Measurements from ENCODE around the gene B3GNT5. TPM values are rescaled to one million over a fixed set of nuclear protein-coding genes. Genes with fewer than 3 reads are reported as not detected.

B3GNT5 gene
- total RNA-seq, 1 experiment from 2014 or later, result 7.7 TPM

DNA sequence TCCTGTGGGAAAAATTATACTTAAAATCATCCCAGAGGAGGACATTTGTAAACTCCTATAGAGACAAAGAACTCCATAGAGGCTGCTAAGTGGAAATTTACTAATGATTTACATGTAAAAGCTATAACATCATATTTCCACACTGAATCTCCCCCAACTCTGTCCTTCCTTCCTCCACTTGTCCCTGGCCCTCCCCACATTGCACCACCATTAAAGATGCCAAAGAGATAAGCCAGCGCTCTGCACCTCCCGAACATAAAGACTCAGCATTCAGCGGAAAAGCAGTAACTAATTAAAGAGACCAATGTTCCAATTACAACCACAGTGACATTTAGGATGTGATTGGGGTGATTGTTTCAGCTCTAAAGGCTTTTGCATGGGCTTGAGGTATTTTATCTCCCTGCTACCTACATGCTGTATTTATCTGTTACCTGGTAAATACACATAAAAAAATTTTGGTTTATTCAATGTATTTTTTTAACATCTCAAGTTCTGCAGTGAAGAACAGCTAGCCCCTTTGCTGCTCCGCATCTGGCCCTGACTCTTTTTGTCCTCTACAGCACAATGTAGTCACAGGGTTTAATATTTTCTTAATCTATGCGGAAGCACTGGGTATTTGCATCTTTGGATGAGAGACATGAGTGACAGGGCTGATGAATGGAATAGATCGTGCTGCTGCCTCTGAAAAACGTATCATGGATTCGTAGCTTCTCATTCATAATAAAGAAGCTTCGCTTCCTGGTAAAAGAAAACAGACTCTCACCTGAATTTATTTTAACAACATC lies 35.3 kb upstream of the B3GNT5 start (continued):
- TF ChIP-seq, protein P1, sequence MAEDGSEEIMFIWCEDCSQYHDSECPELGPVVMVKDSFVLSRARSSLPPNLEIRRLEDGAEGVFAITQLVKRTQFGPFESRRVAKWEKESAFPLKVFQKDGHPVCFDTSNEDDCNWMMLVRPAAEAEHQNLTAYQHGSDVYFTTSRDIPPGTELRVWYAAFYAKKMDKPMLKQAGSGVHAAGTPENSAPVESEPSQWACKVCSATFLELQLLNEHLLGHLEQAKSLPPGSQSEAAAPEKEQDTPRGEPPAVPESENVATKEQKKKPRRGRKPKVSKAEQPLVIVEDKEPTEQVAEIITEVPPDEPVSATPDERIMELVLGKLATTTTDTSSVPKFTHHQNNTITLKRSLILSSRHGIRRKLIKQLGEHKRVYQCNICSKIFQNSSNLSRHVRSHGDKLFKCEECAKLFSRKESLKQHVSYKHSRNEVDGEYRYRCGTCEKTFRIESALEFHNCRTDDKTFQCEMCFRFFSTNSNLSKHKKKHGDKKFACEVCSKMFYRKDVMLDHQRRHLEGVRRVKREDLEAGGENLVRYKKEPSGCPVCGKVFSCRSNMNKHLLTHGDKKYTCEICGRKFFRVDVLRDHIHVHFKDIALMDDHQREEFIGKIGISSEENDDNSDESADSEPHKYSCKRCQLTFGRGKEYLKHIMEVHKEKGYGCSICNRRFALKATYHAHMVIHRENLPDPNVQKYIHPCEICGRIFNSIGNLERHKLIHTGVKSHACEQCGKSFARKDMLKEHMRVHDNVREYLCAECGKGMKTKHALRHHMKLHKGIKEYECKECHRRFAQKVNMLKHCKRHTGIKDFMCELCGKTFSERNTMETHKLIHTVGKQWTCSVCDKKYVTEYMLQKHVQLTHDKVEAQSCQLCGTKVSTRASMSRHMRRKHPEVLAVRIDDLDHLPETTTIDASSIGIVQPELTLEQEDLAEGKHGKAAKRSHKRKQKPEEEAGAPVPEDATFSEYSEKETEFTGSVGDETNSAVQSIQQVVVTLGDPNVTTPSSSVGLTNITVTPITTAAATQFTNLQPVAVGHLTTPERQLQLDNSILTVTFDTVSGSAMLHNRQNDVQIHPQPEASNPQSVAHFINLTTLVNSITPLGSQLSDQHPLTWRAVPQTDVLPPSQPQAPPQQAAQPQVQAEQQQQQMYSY (CRISPR knock-in tag; IDR thresholded peaks at IDR 0.05), result no peak
- TF ChIP-seq TEAD4 (CRISPR knock-in tag; IDR thresholded peaks at IDR 0.05) (no peak), OVOL2 (CRISPR knock-in tag; IDR thresholded peaks at IDR 0.05; ENCODE audit: borderline replicate concordance) (no peak), CREB1 (CRISPR knock-in tag; IDR thresholded peaks at IDR 0.05) (no peak), TCF7 (CRISPR knock-in tag; IDR thresholded peaks at IDR 0.05; ENCODE audit: low read depth) (no peak)

DNA sequence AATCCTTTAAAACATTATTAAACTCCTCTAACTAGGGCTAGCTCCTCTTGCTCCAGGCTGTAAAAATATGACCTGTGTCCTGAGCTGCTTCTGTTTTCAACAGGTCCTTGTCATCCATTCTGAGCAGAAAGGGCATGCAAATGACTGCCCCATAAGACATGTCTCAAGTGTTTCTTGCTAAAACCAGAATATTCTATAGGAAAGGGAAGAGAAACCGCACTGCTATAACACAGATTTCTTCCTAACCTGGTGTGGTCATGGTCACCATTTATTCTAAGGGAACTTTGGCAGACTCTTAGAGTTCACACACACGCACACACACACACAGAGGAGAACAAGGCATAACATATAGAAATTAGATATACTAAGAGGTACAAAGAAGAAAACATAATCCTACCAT lies 34.2 kb upstream of the B3GNT5 start:
- POLR2A ChIA-PET, result no interaction called here
- Mint-ChIP-seq H3K27me3 (ENCODE audit: low read depth) (no peaks in the 10 kb centered on the region), H3K9me3 (no peaks in the 10 kb centered on the region), H3K4me3 (no peak overlapping the region), H3K27ac (0 out of 2 replicates have a peak overlapping the region, but pooled peaks have one; percentile 21), H3K4me1 (peaks cover 4% of the 10 kb centered on the region; the same call in 1 of the 2 replicates), H3K36me3 (no peaks in the 10 kb centered on the region)
- no peak for ATAC-seq
- TF ChIP-seq, protein P2, sequence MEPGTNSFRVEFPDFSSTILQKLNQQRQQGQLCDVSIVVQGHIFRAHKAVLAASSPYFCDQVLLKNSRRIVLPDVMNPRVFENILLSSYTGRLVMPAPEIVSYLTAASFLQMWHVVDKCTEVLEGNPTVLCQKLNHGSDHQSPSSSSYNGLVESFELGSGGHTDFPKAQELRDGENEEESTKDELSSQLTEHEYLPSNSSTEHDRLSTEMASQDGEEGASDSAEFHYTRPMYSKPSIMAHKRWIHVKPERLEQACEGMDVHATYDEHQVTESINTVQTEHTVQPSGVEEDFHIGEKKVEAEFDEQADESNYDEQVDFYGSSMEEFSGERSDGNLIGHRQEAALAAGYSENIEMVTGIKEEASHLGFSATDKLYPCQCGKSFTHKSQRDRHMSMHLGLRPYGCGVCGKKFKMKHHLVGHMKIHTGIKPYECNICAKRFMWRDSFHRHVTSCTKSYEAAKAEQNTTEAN (CRISPR knock-in tag; IDR thresholded peaks at IDR 0.05), result no peak
- no peak for TF ChIP-seq NR1H2 (CRISPR knock-in tag; IDR thresholded peaks at IDR 0.05)
- TF ChIP-seq ESRRA (CRISPR knock-in tag; IDR thresholded peaks at IDR 0.05; ENCODE audit: borderline replicate concordance), result no peak
- no peak for TF ChIP-seq FOXP4 (CRISPR knock-in tag; IDR thresholded peaks at IDR 0.05)
- TF ChIP-seq JAZF1 (CRISPR knock-in tag; IDR thresholded peaks at IDR 0.05), result no peak
- no peak for TF ChIP-seq HMGXB4 (CRISPR knock-in tag; IDR thresholded peaks at IDR 0.05)
- no peak for TF ChIP-seq TEAD4 (CRISPR knock-in tag; IDR thresholded peaks at IDR 0.05)
- no peak for TF ChIP-seq RORB (CRISPR knock-in tag; IDR thresholded peaks at IDR 0.05)
- no peak for DNase-seq (ENCODE audit: low spot score)
- CTCF ChIA-PET, result interaction anchor here (1.1 kb wide), 1 partner anchor 164 kb away, joined by 3 read pairs; no protein-coding TSS in a partner anchor

- H3K27ac Mint-ChIP-seq, result no peak overlapping the region
- ATAC-seq (no peak), DNase-seq (ENCODE audit: low spot score) (no peak)
- POLR2A ChIA-PET, result no interaction called here
- CTCF ChIA-PET, result interaction anchor here (1.0 to 1.2 kb wide), 2 partner anchors 14 to 162 kb away, joined by 3 read pairs; no protein-coding TSS in a partner anchor
- no peaks in the 10 kb centered on the region for H3K9me3 Mint-ChIP-seq
- no peaks in the 10 kb centered on the region for H3K27me3 Mint-ChIP-seq (ENCODE audit: low read depth)
- H3K4me1 Mint-ChIP-seq, result peaks cover 4% of the 10 kb centered on the region; the same call in 1 of the 2 replicates
- no peaks in the 10 kb centered on the region for H3K36me3 Mint-ChIP-seq
- H3K4me3 Mint-ChIP-seq, result no peak overlapping the region
- TF ChIP-seq ESRRA (CRISPR knock-in tag; IDR thresholded peaks at IDR 0.05; ENCODE audit: borderline replicate concordance), result no peak
- no peak for TF ChIP-seq PRRX2 (CRISPR knock-in tag; IDR thresholded peaks at IDR 0.05)
- no peak for TF ChIP-seq ZNF219 (CRISPR knock-in tag; IDR thresholded peaks at IDR 0.05; ENCODE audit: borderline replicate concordance)
- TF ChIP-seq ERG (CRISPR knock-in tag; IDR thresholded peaks at IDR 0.05), result no peak
- TF ChIP-seq OVOL2 (CRISPR knock-in tag; IDR thresholded peaks at IDR 0.05; ENCODE audit: borderline replicate concordance), result no peak
- TF ChIP-seq ZNF263 (CRISPR knock-in tag; IDR thresholded peaks at IDR 0.05; ENCODE audit: low read depth), result no peak
- no peak for TF ChIP-seq ZNF138 (CRISPR knock-in tag; conservative IDR thresholded peaks at IDR 0.05)
- TF ChIP-seq, protein P3, sequence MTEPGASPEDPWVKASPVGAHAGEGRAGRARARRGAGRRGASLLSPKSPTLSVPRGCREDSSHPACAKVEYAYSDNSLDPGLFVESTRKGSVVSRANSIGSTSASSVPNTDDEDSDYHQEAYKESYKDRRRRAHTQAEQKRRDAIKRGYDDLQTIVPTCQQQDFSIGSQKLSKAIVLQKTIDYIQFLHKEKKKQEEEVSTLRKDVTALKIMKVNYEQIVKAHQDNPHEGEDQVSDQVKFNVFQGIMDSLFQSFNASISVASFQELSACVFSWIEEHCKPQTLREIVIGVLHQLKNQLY (CRISPR knock-in tag; IDR thresholded peaks at IDR 0.05), result no peak
- TF ChIP-seq SMAD3 (CRISPR knock-in tag; IDR thresholded peaks at IDR 0.05; ENCODE audit: borderline replicate concordance), result no peak
- TF ChIP-seq E2F1 (CRISPR knock-in tag; IDR thresholded peaks at IDR 0.05), result no peak
Measured at GRCh38 chr3:183220828-183221227, 32.2 kb upstream of the B3GNT5 start.
